Tibial nerve (tissue), 4 donors: ENCODE results near the gene ANKS6. TPM values are rescaled to one million over a fixed set of nuclear protein-coding genes. Genes with fewer than 3 reads are reported as not detected.
A peak's percentile ranks its signal among the peaks of the same experiment; 100 is the strongest.

ENCODE experiments used
- DNase-seq, 2 donors: peaks; one replicate each; pipeline ENCODE4 v3.0.0-alpha.2; 2019; ENCODE audit warnings: low spot score in 2 of 2
- H3K27ac ChIP-seq, 4 donors: fragments of 200-600 bp; sonication (generic) in 3 of 4; one replicate each; pipeline ENCODE4 v1.5.1; 2017 to 2019; ENCODE audit warnings: mild to moderate bottlenecking in 1 of 4
- H3K27me3 ChIP-seq, 2 donors: fragments of 200-600 bp; sonication (generic) in 1 of 2; one replicate each; pipeline versions ENCODE4 v1.5.1 to v1.6.0; 2017 to 2019
- H3K36me3 ChIP-seq, 3 donors: fragments of 200-600 bp; sonication (generic); one replicate each; pipeline ENCODE4 v1.5.1; 2018 to 2019
- H3K4me1 ChIP-seq, 4 donors: fragments of 200-600 bp; sonication (generic) in 3 of 4; one replicate each; pipeline ENCODE4 v1.5.1; 2017 to 2019
- H3K4me3 ChIP-seq, 4 donors: fragments of 200-600 bp; sonication (generic) in 3 of 4; one replicate each; pipeline ENCODE4 v1.5.1; 2017 to 2019; ENCODE audit warnings: mild to moderate bottlenecking in 1 of 4, moderate library complexity in 1 of 4
- H3K9me3 ChIP-seq, 4 donors: fragments of 200-600 bp; sonication (generic) in 3 of 4; one replicate each; pipeline ENCODE4 v1.5.1; 2017 to 2019
- CTCF ChIP-seq, 5 experiments: fragments of 200-600 bp in 3 of 5; fragments of 450-650 bp in 2 of 5; sonication (generic) in 3 of 5; IDR thresholded peaks; one replicate each; pipeline ENCODE4 v1.5.1; 2016 to 2019; ENCODE audit warnings: antibody characterized with exemption in 5 of 5, mild to moderate bottlenecking in 3 of 5, moderate library complexity in 2 of 5
- EP300 ChIP-seq, 2 donors: sonication (generic); formaldehyde crosslinking; IDR thresholded peaks; one replicate each; pipeline ENCODE4 v1.6.1; 2017; ENCODE audit warnings: antibody characterized with exemption in 2 of 2, mild to moderate bottlenecking in 1 of 2
- POLR2A ChIP-seq, 2 donors: fragments of 450-650 bp; IDR thresholded peaks; one replicate each; pipeline ENCODE4 v1.6.1; 2017; ENCODE audit warnings: antibody characterized with exemption in 2 of 2, mild to moderate bottlenecking in 2 of 2, moderate library complexity in 2 of 2
- WGBS, 2 donors: methylation state at CpG; one replicate each; pipeline ENCODE4 v1.1.5; 2018; 5-methylcytosine and 5-hydroxymethylcytosine counted together
- total RNA-seq, 4 donors: library from RNA; depleted of rRNA; stranded (reverse); fragments of >200 nt; gene quantifications; one replicate each; pipeline ENCODE4 v1.1.0, GENCODE V29; 2016

ANKS6 gene
- total RNA-seq, 4 donors from 2014 or later: 13.8 to 46.2 (median 27.9) TPM

GRCh38 chr9:98838155-98838867 is 42.0 kb upstream of the ANKS6 start:
- H3K36me3 ChIP-seq: no peaks in the 10 kb centered on the region
- no peak for DNase-seq
- H3K4me3 ChIP-seq: no peak overlapping the region
- WGBS, 2 donors: 96 to 97% methylated on average over 6 of the region's 6 CpGs
- peaks cover 0 to 4% (median 0%) of the 10 kb centered on the region in 4 donors for H3K4me1 ChIP-seq
- no peaks in the 10 kb centered on the region for H3K27me3 ChIP-seq
- H3K9me3 ChIP-seq: no peaks in the 10 kb centered on the region
- no peak for TF ChIP-seq POLR2A (IDR thresholded peaks at IDR 0.05)
- TF ChIP-seq EP300 (IDR thresholded peaks at IDR 0.05): no peak
- no peak for TF ChIP-seq CTCF (IDR thresholded peaks at IDR 0.05)
- no peak overlapping the region for H3K27ac ChIP-seq

GRCh38 chr9:98837516-98837915 is 41.2 kb upstream of the ANKS6 start:
- Histone ChIP-seq H3K27ac (no peak overlapping the region), H3K4me1 (peaks cover 0 to 7% (median 0%) of the 10 kb centered on the region in 4 donors), H3K4me3 (no peak overlapping the region), H3K27me3 (no peaks in the 10 kb centered on the region), H3K36me3 (no peaks in the 10 kb centered on the region), H3K9me3 (no peaks in the 10 kb centered on the region)
- WGBS, 2 donors: 90 to 95% methylated on average over 4 of the region's 4 CpGs
- no peak for DNase-seq
- TF ChIP-seq CTCF (IDR thresholded peaks at IDR 0.05): no peak
- no peak for TF ChIP-seq POLR2A (IDR thresholded peaks at IDR 0.05)
- TF ChIP-seq EP300 (IDR thresholded peaks at IDR 0.05): no peak

GRCh38 chr9:98836206-98836605 is 39.9 kb upstream of the ANKS6 start:
- Histone ChIP-seq H3K27ac (peak overlapping the region in 1 of 4 donors; percentile 0), H3K4me1 (peaks cover 0 to 7% (median 0%) of the 10 kb centered on the region in 4 donors), H3K4me3 (no peak overlapping the region), H3K36me3 (no peaks in the 10 kb centered on the region), H3K9me3 (no peaks in the 10 kb centered on the region), H3K27me3 (no peaks in the 10 kb centered on the region)
- TF ChIP-seq EP300 (IDR thresholded peaks at IDR 0.05) (no peak), CTCF (IDR thresholded peaks at IDR 0.05) (no peak), POLR2A (IDR thresholded peaks at IDR 0.05) (no peak)
- 65 to 70% methylated on average over 4 of the region's 4 CpGs for WGBS, 2 donors
- no peak for DNase-seq

- peaks cover 0 to 7% (median 0%) of the 10 kb centered on the region in 4 donors for H3K4me1 ChIP-seq
These were observed 38.0 kb upstream of the ANKS6 start for GRCh38 chr9:98834386-98834785.

More at GRCh38 chr9:98834386-98834785, 38.0 kb upstream of the ANKS6 start:
- WGBS, 2 donors: 70 to 85% methylated on average over 9 of the region's 9 CpGs
- Histone ChIP-seq H3K36me3 (no peaks in the 10 kb centered on the region), H3K4me3 (no peak overlapping the region), H3K27ac (no peak overlapping the region), H3K9me3 (no peaks in the 10 kb centered on the region), H3K27me3 (no peaks in the 10 kb centered on the region)
- no peak for TF ChIP-seq POLR2A (IDR thresholded peaks at IDR 0.05)
- TF ChIP-seq EP300 (IDR thresholded peaks at IDR 0.05): no peak
- no peak for TF ChIP-seq CTCF (IDR thresholded peaks at IDR 0.05)
- no peak for DNase-seq
